Psoas muscle (tissue), 8 donors: ENCODE data around the gene ADIRF. TPM values are rescaled to one million over a fixed set of nuclear protein-coding genes. Genes with fewer than 3 reads are reported as not detected.

Source experiments
- ATAC-seq, 4 donors: fragments of 200-7000 bp; cut with Tn5 transposase; one replicate each; pipeline ENCODE4 v1.9.1; 2020; ENCODE audit warnings: moderate library complexity in 3 of 4, mild to moderate bottlenecking in 2 of 4
- DNase-seq, 2 donors: peaks; one replicate each; pipeline ENCODE4 v3.0.0-alpha.2; 2020
- H3K27ac ChIP-seq: fragments of 200-600 bp; one replicate; pipeline ENCODE4 v1.8.0; 2022
- H3K27me3 ChIP-seq, 3 donors: fragments of 200-600 bp in 1 of 3; one replicate each; pipeline versions ENCODE4 v1.6.1 to v1.8.0; 2013 to 2022; ENCODE audit warnings: low read length in 2 of 3, mild to moderate bottlenecking in 2 of 3, moderate library complexity in 1 of 3; ENCODE audit not compliant: insufficient read depth in 3 of 3
- H3K36me3 ChIP-seq, 2 donors: fragments of 200-600 bp in 1 of 2; one replicate each; pipeline versions ENCODE4 v1.6.1 to v1.8.0; 2013 to 2022; ENCODE audit warnings: low read depth in 1 of 2, mild to moderate bottlenecking in 1 of 2, moderate library complexity in 1 of 2; ENCODE audit not compliant: insufficient read depth in 1 of 2
- H3K4me1 ChIP-seq: fragments of 200-600 bp; one replicate; pipeline ENCODE4 v1.8.0; 2022
- H3K4me3 ChIP-seq: fragments of 200-600 bp; one replicate; pipeline ENCODE4 v1.8.0; 2022; ENCODE audit warnings: mild to moderate bottlenecking
- H3K9me3 ChIP-seq: fragments of 200-600 bp; one replicate; pipeline ENCODE4 v1.8.0; 2022
- WGBS, 3 donors: extraction: QIAGEN DNeasy Blood & Tissue Kit; methylation state at CpG; one replicate each; pipeline versions ENCODE4 v1.1.6 to v1.1.7; 2013; 5-methylcytosine and 5-hydroxymethylcytosine counted together
- intact Hi-C, 2 donors: fragments of 100-400 bp; cut with DNase I; formaldehyde crosslinking; loops; one replicate each; pipeline versions ENCODE4 v1.11.0 to v1.14.2; 2022
- polyA plus RNA-seq, 3 donors: library from polyadenylated mRNA; stranded (reverse); fragments of 200-250 nt; gene quantifications; one replicate each; pipeline ENCODE4 v1.2.3, GENCODE V29; 2013
- total RNA-seq, 4 donors: library from RNA; stranded (reverse); fragmentation: NEBNext Ultra II Directional in 2 of 4; extraction: Animal tissue kit (Norgen Biotek cat#: 25700) in 2 of 4; gene quantifications; one replicate each; pipeline versions ENCODE4 v1.2.1 to v1.2.4, GENCODE V29; 2021 to 2023
- TF ChIP-seq, protein P1 (sequence below): fragments of 200-600 bp; IDR thresholded peaks from one replicate; pipeline ENCODE4 v1.8.0; 2022; ENCODE audit warnings: antibody characterized with exemption
- donor health status: healthy with polysubstance abuse.
- donor health status: DM: no; HTN: no; CAD: no; lungs with moderate emphysema.
- donor health status: Bipolar disorder and iron deficiency.
- donor health status: healthy.
- donor health status: DM: yes; HTN: yes; CAD: no.
- donor health status: DM: no; HTN: no; CAD: no.
- donor health status: DM: no; HTN: no; CAD: no.
- donor health status: DM: yes; HTN: yes; CAD: no.

The ADIRF gene
- total and polyA plus RNA-seq, 7 donors, result 19.1 to 69.5 (median 34.9) TPM

DNA sequence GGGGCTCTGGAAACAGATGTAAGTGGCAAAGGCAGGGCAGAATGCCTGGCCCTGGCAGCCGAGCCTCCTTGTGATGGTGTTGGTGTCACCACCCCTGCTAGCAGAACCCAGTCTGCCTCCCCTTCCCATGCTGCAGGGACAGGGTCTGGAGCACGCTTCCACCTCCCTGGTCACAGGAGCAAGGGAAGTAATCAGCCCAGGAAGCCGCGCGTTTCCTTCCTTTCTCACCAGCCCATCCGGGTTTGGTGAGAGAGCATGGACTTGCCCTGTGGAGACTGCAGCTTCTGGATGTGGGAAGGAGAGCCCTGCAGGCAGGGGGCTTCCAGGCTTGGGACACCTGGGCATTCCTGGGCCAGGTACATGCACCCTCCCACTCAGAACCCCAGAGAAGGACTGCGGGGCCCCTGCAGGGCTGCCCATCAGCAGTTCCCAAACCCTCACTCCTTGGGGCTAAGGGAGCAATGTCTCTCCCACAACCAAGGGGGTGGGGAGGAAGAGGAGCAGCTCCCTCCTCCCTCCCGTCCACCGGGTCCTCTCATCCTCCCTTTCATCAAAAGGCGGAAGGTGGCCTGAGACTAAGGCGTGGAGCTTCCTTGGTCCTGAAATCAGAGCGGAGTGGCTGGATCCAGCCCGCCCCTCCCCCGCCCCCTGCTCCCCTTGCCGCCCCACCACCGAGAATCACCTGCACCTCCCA, 12.6 kb upstream of the ADIRF start:
- no peaks in the 10 kb centered on the region for H3K9me3 ChIP-seq
- no peaks in the 10 kb centered on the region for H3K36me3 ChIP-seq
- peak in 1 of 2 donors; percentile 60 for DNase-seq
- H3K27me3 ChIP-seq, result no peaks in the 10 kb centered on the region
- TF ChIP-seq, protein P1, sequence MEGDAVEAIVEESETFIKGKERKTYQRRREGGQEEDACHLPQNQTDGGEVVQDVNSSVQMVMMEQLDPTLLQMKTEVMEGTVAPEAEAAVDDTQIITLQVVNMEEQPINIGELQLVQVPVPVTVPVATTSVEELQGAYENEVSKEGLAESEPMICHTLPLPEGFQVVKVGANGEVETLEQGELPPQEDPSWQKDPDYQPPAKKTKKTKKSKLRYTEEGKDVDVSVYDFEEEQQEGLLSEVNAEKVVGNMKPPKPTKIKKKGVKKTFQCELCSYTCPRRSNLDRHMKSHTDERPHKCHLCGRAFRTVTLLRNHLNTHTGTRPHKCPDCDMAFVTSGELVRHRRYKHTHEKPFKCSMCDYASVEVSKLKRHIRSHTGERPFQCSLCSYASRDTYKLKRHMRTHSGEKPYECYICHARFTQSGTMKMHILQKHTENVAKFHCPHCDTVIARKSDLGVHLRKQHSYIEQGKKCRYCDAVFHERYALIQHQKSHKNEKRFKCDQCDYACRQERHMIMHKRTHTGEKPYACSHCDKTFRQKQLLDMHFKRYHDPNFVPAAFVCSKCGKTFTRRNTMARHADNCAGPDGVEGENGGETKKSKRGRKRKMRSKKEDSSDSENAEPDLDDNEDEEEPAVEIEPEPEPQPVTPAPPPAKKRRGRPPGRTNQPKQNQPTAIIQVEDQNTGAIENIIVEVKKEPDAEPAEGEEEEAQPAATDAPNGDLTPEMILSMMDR, result no peak
- WGBS, 3 donors, result 62 to 69% (median 62%) methylated on average over 14 to 16 of the region's 16 CpGs
- ATAC-seq, result no peak
- intact Hi-C loops, result no loop called here
- peak overlapping the region; percentile 65 for H3K27ac ChIP-seq
- H3K4me1 ChIP-seq, result no peaks in the 10 kb centered on the region
- peak overlapping the region; percentile 59 for H3K4me3 ChIP-seq

DNA sequence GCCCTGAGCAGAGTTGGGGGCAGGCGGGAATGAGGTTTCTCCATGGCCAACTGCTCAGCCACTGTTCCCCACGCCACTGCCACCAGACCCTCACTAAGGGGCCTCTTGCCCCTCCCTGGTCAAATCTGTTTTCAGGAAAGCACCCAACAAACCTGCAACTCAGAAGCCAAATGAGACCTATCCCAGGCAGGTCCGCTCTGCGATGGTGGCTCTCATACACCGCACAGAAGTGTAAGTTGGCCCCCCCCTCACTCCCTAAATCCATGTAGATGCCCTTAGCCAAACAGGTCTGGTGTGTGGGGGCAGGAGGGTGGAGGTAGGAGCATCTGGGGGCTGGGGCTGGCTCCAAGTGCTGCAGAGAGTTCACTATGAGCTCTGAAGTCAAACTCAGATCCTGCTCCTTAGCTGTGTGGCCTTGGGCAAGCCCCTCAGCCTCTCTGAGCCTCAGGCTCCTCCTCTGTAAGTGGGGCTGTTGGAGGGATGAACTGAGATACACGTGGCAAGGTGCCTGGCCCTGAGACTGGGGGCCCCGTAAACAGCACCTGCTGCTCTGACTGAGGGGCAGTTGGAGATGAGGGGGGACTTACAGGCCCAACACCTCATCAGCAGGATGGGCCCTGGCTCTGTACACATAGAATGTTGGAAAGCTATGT, 12.0 kb upstream of the ADIRF start:
- TF ChIP-seq, protein P1, result no peak

DNA sequence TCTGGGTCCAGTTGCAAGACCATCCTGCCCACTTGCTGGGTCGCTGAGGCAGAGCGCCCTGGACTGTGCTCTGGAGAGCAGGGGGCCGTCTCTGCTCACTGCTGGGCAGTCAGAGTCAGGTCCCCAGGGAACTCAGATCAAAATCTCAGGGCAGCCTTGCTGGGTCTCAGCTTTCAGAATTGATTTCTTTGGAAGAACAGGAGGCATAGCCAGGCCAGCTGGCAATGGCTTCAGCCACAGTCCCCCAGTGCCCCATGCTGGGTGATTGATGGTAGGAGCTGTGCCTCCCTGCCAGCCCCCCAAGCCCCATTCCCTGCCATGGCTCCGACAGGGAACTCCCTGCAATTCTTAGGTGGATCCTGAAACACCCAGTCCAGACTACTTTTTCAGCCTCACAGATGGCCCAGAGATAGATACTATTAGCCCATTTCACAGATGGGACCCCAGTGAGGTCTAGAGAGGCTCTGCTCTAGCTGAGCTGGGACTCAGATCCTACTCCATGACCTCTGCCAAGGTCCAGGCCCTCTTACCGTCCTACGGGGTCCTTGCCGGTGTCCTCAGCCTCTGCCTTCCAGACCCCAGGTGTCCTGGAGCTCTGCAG, 11.3 kb upstream of the ADIRF start:
- intact Hi-C loops, result no loop called here
- no peaks in the 10 kb centered on the region for H3K4me1 ChIP-seq
- H3K27me3 ChIP-seq, result no peaks in the 10 kb centered on the region
- no peaks in the 10 kb centered on the region for H3K36me3 ChIP-seq
- peak overlapping the region; percentile 65 for H3K27ac ChIP-seq
- H3K4me3 ChIP-seq, result peak overlapping the region; percentile 59
- WGBS, 3 donors, result 60 to 76% (median 67%) methylated on average over 7 of the region's 7 CpGs
- ATAC-seq (no peak), DNase-seq (no peak)
- H3K9me3 ChIP-seq, result no peaks in the 10 kb centered on the region
- TF ChIP-seq, protein P1, result no peak

More for the DNA sequence above, 12.0 kb upstream of the ADIRF start:
- Histone ChIP-seq H3K27me3 (no peaks in the 10 kb centered on the region), H3K27ac (peak overlapping the region; percentile 65), H3K4me3 (peak overlapping the region; percentile 59), H3K9me3 (no peaks in the 10 kb centered on the region), H3K4me1 (no peaks in the 10 kb centered on the region), H3K36me3 (no peaks in the 10 kb centered on the region)
- DNase-seq (no peak), ATAC-seq (no peak)
- intact Hi-C loops, result no loop called here
- 60 to 74% (median 65%) methylated on average over 7 of the region's 7 CpGs for WGBS, 3 donors

DNA sequence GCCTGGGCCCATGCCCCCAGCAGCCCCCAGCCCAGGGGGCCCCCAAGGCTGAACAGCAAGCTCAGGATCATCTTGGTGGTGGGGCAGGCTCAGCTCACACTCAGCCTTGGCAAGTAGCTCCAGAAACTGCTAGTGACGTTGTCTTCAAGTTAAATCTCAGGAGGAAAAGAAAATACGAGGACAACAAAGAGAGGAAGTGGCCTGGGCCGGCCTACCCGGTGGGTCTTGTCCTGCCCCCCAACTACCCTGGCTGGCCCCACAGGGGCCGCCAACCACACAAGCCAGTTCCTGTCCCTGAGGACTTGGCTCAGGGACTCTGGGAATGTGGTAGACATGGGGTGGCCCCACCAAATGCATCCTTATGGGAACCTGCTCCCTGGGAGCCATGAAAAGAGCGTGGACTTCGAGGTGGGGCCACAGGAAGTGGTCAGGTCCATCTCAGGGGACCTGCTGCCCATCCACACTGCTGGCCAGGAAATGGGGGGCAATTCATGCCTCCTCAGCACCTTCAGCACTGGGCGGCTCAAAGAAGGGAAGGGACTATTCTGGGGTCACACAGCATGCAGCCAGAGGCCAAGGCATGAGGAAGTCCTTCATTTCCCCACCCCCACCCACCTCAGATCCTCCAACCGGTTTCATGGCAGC, 10.7 kb upstream of the ADIRF start, which contains the start of gene MMRN2:
Gene MMRN2, minus strand, starts transcription at position 145 of the 645 bp plus-strand sequence. Its CDS starts 74 bp downstream, at position 71.
- Histone ChIP-seq H3K27ac (peak within 1 kb of the TSS; percentile 65), H3K9me3 (no peaks in the 10 kb centered on the region), H3K27me3 (no peaks in the 10 kb centered on the region), H3K36me3 (no peaks in the 10 kb centered on the region), H3K4me1 (no peaks in the 10 kb centered on the region), H3K4me3 (peak within 1 kb of the TSS; percentile 59)
- intact Hi-C loops, result no loop called here
- WGBS, 3 donors, result 56 to 62% (median 59%) methylated on average over 9 of the region's 9 CpGs
- ATAC-seq, result no peak
- TF ChIP-seq, protein P1, result no peak
- peak in 1 of 2 donors; percentile 63 for DNase-seq
